Colonic mucosa (tissue), 4 donors: Measurements from ENCODE around the gene SLC25A40. TPM values are rescaled to one million over a fixed set of nuclear protein-coding genes. Genes with fewer than 3 reads are reported as not detected.
"Not testable (repeated sequence)": the region's sequence is repeated elsewhere in the genome, so short reads cannot be mapped to it uniquely, and the experiment has no call there.

Experiments used
- DNase-seq: peaks from one replicate; pipeline ENCODE4 v3.0.0-alpha.2; 2020
- H3K27ac ChIP-seq: fragments of 200-600 bp; one replicate; pipeline ENCODE4 v1.8.0; 2021
- H3K27me3 ChIP-seq: fragments of 200-600 bp; one replicate; pipeline ENCODE4 v1.8.0; 2021
- H3K36me3 ChIP-seq: fragments of 200-600 bp; one replicate; pipeline ENCODE4 v1.8.0; 2021
- H3K4me1 ChIP-seq: fragments of 200-600 bp; one replicate; pipeline ENCODE4 v1.8.0; 2021; ENCODE audit warnings: mild to moderate bottlenecking
- H3K4me3 ChIP-seq: fragments of 200-600 bp; one replicate; pipeline ENCODE4 v1.8.0; 2021
- H3K9ac ChIP-seq, 2 donors: one replicate each; pipeline ENCODE4 v1.7.0; 2013; ENCODE audit warnings: control low read depth in 2 of 2, low read depth in 2 of 2, low read length in 2 of 2
- H3K9me3 ChIP-seq: fragments of 200-600 bp; one replicate; pipeline ENCODE4 v1.8.0; 2021
- intact Hi-C: fragments of 100-400 bp; cut with DNase I; formaldehyde crosslinking; loops from one replicate; pipeline ENCODE4 v1.14.1; 2022
- total RNA-seq, 2 donors: library from RNA; stranded (reverse); fragmentation: NEBNext Ultra II Directional in 1 of 2; extraction: Animal tissue kit (Norgen Biotek cat#: 25700) in 1 of 2; gene quantifications; one replicate each; pipeline ENCODE4 v1.2.1, GENCODE V29; 2021
- TF ChIP-seq, protein P1 (sequence below): fragments of 200-600 bp; IDR thresholded peaks from one replicate; pipeline ENCODE4 v1.8.0; 2022; ENCODE audit warnings: antibody characterized with exemption, mild to moderate bottlenecking
- donor health status: healthy.
- donor health status: DM: no; HTN: no; CAD: no.
- donor health status: DM: no; HTN: no; CAD: no.

SLC25A40 gene
- total RNA-seq: 10 to 100 TPM; 25.7 to 39.6 TPM

DNA sequence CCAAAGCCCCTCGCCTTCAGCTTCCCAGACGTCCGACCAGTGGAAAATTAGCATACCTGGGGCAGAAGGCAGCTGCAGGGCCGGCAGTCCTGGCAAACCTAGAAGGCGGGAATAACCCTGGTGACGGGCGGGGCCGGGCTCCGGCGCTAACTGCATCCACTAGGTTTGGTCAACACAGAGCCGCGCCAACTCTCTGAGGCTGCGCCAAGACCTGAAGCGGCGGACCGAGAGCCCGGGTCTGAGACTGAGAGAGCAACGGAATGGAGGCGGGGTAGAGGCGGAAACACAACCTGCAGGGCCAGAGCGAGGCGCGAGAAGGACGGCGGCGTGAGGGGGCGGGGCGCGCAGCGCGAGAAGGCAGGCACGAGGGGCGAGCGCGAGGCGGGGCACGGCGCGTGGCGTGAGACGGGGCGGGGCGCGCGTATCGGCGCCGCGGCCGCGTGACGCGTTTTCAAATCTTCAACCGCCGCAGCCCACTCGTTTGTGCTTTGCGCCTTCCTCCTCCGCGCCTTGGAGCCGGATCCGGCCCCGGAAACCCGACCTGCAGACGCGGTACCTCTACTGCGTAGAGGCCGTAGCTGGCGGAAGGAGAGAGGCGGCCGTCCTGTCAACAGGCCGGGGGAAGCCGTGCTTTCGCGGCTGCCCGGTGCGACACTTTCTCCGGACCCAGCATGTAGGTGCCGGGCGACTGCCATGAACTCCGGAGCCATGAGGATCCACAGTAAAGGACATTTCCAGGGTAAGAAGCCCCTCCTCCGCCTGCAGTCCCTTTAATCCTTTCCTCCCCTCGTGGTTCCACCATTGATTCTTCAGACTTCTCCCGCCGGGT is at the start of gene SLC25A40, which contains the start of gene DBF4:
TSS of gene SLC25A40 (minus strand) at position 321 of the 829 bp plus-strand sequence. CDS start 17,633 bp downstream, outside the sequence.
TSS of gene DBF4 (plus strand) at position 454 of the 829 bp plus-strand sequence. CDS start at position 694, 240 bp downstream.
- H3K4me1 ChIP-seq: peaks cover 3% of the 10 kb centered on the region
- H3K4me3 ChIP-seq: peak within 1 kb of the TSS; percentile 85
- peak within 1 kb of the TSS; percentile 98 for H3K27ac ChIP-seq
- DNase-seq: peak; percentile 98
- intact Hi-C loops: loop anchor here (10.0 kb wide), 2 partner anchors 251 to 721 kb away; partner anchors contain the start of genes DMTF1 and RUNDC3B
- H3K9me3 ChIP-seq: no peaks in the 10 kb centered on the region
- TF ChIP-seq, protein P1, sequence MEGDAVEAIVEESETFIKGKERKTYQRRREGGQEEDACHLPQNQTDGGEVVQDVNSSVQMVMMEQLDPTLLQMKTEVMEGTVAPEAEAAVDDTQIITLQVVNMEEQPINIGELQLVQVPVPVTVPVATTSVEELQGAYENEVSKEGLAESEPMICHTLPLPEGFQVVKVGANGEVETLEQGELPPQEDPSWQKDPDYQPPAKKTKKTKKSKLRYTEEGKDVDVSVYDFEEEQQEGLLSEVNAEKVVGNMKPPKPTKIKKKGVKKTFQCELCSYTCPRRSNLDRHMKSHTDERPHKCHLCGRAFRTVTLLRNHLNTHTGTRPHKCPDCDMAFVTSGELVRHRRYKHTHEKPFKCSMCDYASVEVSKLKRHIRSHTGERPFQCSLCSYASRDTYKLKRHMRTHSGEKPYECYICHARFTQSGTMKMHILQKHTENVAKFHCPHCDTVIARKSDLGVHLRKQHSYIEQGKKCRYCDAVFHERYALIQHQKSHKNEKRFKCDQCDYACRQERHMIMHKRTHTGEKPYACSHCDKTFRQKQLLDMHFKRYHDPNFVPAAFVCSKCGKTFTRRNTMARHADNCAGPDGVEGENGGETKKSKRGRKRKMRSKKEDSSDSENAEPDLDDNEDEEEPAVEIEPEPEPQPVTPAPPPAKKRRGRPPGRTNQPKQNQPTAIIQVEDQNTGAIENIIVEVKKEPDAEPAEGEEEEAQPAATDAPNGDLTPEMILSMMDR: no peak
- no peaks in the 10 kb centered on the region for H3K27me3 ChIP-seq
- H3K9ac ChIP-seq: peak within 1 kb of the TSS; percentile 88 to 94
- H3K36me3 ChIP-seq: no peaks in the 10 kb centered on the region

- H3K4me1 ChIP-seq, H3K36me3 ChIP-seq, DNase-seq, intact Hi-C loops, H3K27ac ChIP-seq, H3K9me3 ChIP-seq, H3K9ac ChIP-seq, H3K27me3 ChIP-seq, H3K4me3 ChIP-seq: not testable (repeated sequence)
Measured at GRCh38 chr7:87922759-87923395, 46.7 kb upstream of the SLC25A40 start.

DNA sequence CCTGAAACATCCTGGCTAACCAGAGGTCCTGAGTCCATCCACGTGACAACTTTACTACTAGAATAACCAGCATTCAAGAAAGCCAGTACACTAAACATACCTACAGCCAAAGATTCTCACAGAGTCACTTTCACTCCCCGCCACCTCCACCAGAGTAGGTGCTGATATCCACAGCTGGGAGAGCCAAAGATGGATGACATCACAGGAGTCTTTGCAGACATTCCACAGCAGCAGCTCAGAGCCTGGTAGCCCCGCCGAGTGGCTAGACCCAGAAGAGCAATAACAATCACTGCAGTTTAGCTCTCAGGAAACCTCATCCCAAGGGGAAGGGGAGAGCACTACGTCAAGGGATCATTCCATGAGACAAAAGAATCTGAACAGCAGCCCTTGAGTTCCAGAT is 44.4 kb upstream of the SLC25A40 start:
- no peaks in the 10 kb centered on the region for H3K36me3 ChIP-seq
- H3K4me1 ChIP-seq: no peaks in the 10 kb centered on the region
- H3K9ac ChIP-seq: no peak overlapping the region
- no peaks in the 10 kb centered on the region for H3K9me3 ChIP-seq
- no peaks in the 10 kb centered on the region for H3K27me3 ChIP-seq
- no peak overlapping the region for H3K27ac ChIP-seq
- TF ChIP-seq, protein P1: no peak
- H3K4me3 ChIP-seq: no peak overlapping the region
- no peak for DNase-seq
- intact Hi-C loops: no loop called here

DNA sequence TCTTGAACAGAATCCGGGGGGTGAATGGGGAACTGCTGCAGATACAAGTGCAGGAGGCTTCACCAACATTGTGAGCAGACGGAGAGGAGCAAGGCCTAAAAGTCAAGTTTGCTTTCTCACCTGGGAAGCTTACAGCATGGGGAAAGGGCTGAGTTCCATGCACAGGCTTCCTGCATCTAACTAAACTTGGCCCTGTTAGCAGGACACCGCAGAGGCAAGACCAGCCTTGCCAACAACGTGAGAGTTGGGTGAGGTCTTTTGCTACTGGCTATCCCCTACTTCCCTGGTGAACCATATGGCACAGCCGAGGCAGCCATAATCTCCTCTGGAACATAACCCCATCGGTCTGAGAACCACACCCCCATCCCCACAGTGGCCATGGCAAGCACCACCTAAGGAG is 43.7 kb upstream of the SLC25A40 start:
- DNase-seq: no peak
- intact Hi-C loops: no loop called here
- no peaks in the 10 kb centered on the region for H3K36me3 ChIP-seq

GRCh38 chr7:87918740-87919139 is 42.6 kb upstream of the SLC25A40 start:
- intact Hi-C loops: no loop called here
- TF ChIP-seq, protein P1: no peak
- no peaks in the 10 kb centered on the region for H3K36me3 ChIP-seq
- no peak overlapping the region for H3K4me3 ChIP-seq
- H3K9ac ChIP-seq: no peak overlapping the region
- no peaks in the 10 kb centered on the region for H3K27me3 ChIP-seq
- H3K9me3 ChIP-seq: no peaks in the 10 kb centered on the region
- no peak for DNase-seq
- no peak overlapping the region for H3K27ac ChIP-seq
- no peaks in the 10 kb centered on the region for H3K4me1 ChIP-seq

More for the DNA sequence above, 43.7 kb upstream of the SLC25A40 start:
- TF ChIP-seq, protein P1: no peak
- Histone ChIP-seq H3K9me3 (no peaks in the 10 kb centered on the region), H3K27ac (no peak overlapping the region), H3K27me3 (no peaks in the 10 kb centered on the region), H3K4me3 (no peak overlapping the region), H3K9ac (no peak overlapping the region), H3K4me1 (no peaks in the 10 kb centered on the region)
